Right lobe of liver (tissue), 4 donors: ENCODE data around the gene CNOT6L.

Experiments used
- CTCF ChIP-seq, 4 donors: fragments of 200-600 bp in 3 of 4; fragments of 450-650 bp in 1 of 4; IDR thresholded peaks; one replicate each; pipeline versions ENCODE4 v1.5.1 to v1.8.0; 2016 to 2022; ENCODE audit warnings: antibody characterized with exemption in 4 of 4, mild to moderate bottlenecking in 2 of 4
- POLR2A ChIP-seq: fragments of 450-650 bp; IDR thresholded peaks from one replicate; pipeline ENCODE4 v1.6.1; 2017; ENCODE audit warnings: antibody characterized with exemption, mild to moderate bottlenecking
- donor health status: DM: no; HTN: no; CAD: no.
- donor health status: DM: no; HTN: no; CAD: no.
- donor health status: DM: no; HTN: yes; CAD: no.

GRCh38 chr4:77745792-77746191, 73.4 kb downstream of the CNOT6L start:
- TF ChIP-seq POLR2A = no peak
- TF ChIP-seq CTCF (IDR thresholded peaks at IDR 0.05) = no peak
